Sigmoid colon (tissue), 7 donors: Measurements from ENCODE around the gene MRPL38. TPM values are rescaled to one million over a fixed set of nuclear protein-coding genes. Genes with fewer than 3 reads are reported as not detected.

Experiments
- DNase-seq: peaks from one replicate; pipeline ENCODE4 v3.0.0-alpha.2; 2019
- H3K27ac ChIP-seq, 4 donors: fragments of 200-600 bp; sonication (generic); one replicate each; pipeline ENCODE4 v1.5.1; 2016 to 2019; ENCODE audit warnings: mild to moderate bottlenecking in 1 of 4
- H3K27me3 ChIP-seq, 3 donors: fragments of 200-600 bp; sonication (generic); one replicate each; pipeline ENCODE4 v1.5.1; 2019; ENCODE audit warnings: mild to moderate bottlenecking in 1 of 3
- H3K36me3 ChIP-seq, 4 donors: fragments of 200-600 bp; sonication (generic); one replicate each; pipeline ENCODE4 v1.5.1; 2016 to 2019
- H3K4me1 ChIP-seq, 4 donors: fragments of 200-600 bp; sonication (generic); one replicate each; pipeline ENCODE4 v1.5.1; 2017 to 2019
- H3K4me3 ChIP-seq, 4 donors: fragments of 200-600 bp; sonication (generic); one replicate each; pipeline ENCODE4 v1.5.1; 2017 to 2019; ENCODE audit warnings: mild to moderate bottlenecking in 2 of 4, moderate library complexity in 1 of 4
- H3K9me3 ChIP-seq, 4 donors: fragments of 200-600 bp in 3 of 4; sonication (generic) in 3 of 4; one replicate each; pipeline versions ENCODE4 v1.5.1 to v1.6.1; 2013 to 2019
- EP300 ChIP-seq, 4 donors: sonication (generic); formaldehyde crosslinking; IDR thresholded peaks; one replicate each; pipeline ENCODE4 v1.6.1; 2017; ENCODE audit warnings: antibody characterized with exemption in 4 of 4
- POLR2A ChIP-seq, 2 donors: fragments of 450-650 bp; IDR thresholded peaks; one replicate each; pipeline ENCODE4 v1.6.1; 2016; ENCODE audit warnings: antibody characterized with exemption in 2 of 2, mild to moderate bottlenecking in 2 of 2, moderate library complexity in 2 of 2
- POLR2AphosphoS5 ChIP-seq, 4 donors: sonication (generic); formaldehyde crosslinking; IDR thresholded peaks; one replicate each; pipeline ENCODE4 v1.6.1; 2017; ENCODE audit warnings: antibody characterized with exemption in 4 of 4
- WGBS, 2 donors: extraction: QIAGEN DNeasy Blood & Tissue Kit; methylation state at CpG; one replicate each; pipeline ENCODE4 v1.1.7; 2013; 5-methylcytosine and 5-hydroxymethylcytosine counted together
- intact Hi-C: fragments of 100-400 bp; cut with DNase I; formaldehyde crosslinking; loops from one replicate; pipeline ENCODE4 v1.15.1; 2023
- polyA plus RNA-seq, 3 donors: library from polyadenylated mRNA; stranded (reverse); fragments of 200-250 nt; gene quantifications; one replicate each; pipeline ENCODE4 v1.2.3, GENCODE V29; 2013
- total RNA-seq, 4 donors: library from RNA; depleted of rRNA; stranded (reverse); fragments of >200 nt; gene quantifications; one replicate each; pipeline ENCODE4 v1.1.0, GENCODE V29; 2016
- TF ChIP-seq, protein P1 (sequence below), 4 experiments: fragments of 450-650 bp in 3 of 4; fragments of 200-600 bp in 1 of 4; IDR thresholded peaks; one replicate each; pipeline ENCODE4 v1.5.1; 2016 to 2019; ENCODE audit warnings: antibody characterized with exemption in 4 of 4, mild to moderate bottlenecking in 3 of 4, moderate library complexity in 2 of 4
- donor health status: healthy with polysubstance abuse.
- donor health status: Bipolar disorder and iron deficiency.
- donor health status: healthy.

Gene MRPL38
- 10 to 100 TPM; 32.8 to 50.6 (median 41.8) TPM for total RNA-seq
- polyA plus RNA-seq, result 10 to 100 TPM; 55.9 to 71.5 (median 57.1) TPM

GRCh38 chr17:75904749-75905521, at the start of gene MRPL38:
Gene MRPL38, minus strand, starts transcription at chr17:75904884. Its CDS starts 9 bp downstream, at chr17:75904875.
- H3K9me3 ChIP-seq, result no peaks in the 10 kb centered on the region
- WGBS, 2 donors, result 1 to 3% methylated on average over 68 to 69 of the region's 69 CpGs
- H3K4me3 ChIP-seq, result peak within 1 kb of the TSS; percentile 71 to 83 (median 81)
- H3K27me3 ChIP-seq, result no peaks in the 10 kb centered on the region
- peak within 1 kb of the TSS; percentile 86 to 93 (median 90) for H3K27ac ChIP-seq
- peaks cover 0 to 19% (median 13%) of the 10 kb centered on the region in 4 donors for H3K4me1 ChIP-seq
- peak; percentile 97 for DNase-seq
- peaks cover 15 to 33% (median 18%) of the 10 kb centered on the region in 4 donors for H3K36me3 ChIP-seq
- TF ChIP-seq, protein P1, sequence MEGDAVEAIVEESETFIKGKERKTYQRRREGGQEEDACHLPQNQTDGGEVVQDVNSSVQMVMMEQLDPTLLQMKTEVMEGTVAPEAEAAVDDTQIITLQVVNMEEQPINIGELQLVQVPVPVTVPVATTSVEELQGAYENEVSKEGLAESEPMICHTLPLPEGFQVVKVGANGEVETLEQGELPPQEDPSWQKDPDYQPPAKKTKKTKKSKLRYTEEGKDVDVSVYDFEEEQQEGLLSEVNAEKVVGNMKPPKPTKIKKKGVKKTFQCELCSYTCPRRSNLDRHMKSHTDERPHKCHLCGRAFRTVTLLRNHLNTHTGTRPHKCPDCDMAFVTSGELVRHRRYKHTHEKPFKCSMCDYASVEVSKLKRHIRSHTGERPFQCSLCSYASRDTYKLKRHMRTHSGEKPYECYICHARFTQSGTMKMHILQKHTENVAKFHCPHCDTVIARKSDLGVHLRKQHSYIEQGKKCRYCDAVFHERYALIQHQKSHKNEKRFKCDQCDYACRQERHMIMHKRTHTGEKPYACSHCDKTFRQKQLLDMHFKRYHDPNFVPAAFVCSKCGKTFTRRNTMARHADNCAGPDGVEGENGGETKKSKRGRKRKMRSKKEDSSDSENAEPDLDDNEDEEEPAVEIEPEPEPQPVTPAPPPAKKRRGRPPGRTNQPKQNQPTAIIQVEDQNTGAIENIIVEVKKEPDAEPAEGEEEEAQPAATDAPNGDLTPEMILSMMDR (IDR thresholded peaks at IDR 0.05), result peak; percentile 96 to 99 (median 98)
- peak; percentile 61 to 85 (median 84) for TF ChIP-seq POLR2AphosphoS5 (IDR thresholded peaks at IDR 0.05)
- no peak for TF ChIP-seq EP300 (IDR thresholded peaks at IDR 0.05)
- TF ChIP-seq POLR2A (IDR thresholded peaks at IDR 0.05), result peak in 1 of 2 donors; percentile 50
- intact Hi-C loops, result loop anchor here (1.0 to 10.0 kb wide), 4 partner anchors 36 to 170 kb away; partner anchors contain the start of genes ACOX1, FBF1, GALR2 and SRP68

DNA sequence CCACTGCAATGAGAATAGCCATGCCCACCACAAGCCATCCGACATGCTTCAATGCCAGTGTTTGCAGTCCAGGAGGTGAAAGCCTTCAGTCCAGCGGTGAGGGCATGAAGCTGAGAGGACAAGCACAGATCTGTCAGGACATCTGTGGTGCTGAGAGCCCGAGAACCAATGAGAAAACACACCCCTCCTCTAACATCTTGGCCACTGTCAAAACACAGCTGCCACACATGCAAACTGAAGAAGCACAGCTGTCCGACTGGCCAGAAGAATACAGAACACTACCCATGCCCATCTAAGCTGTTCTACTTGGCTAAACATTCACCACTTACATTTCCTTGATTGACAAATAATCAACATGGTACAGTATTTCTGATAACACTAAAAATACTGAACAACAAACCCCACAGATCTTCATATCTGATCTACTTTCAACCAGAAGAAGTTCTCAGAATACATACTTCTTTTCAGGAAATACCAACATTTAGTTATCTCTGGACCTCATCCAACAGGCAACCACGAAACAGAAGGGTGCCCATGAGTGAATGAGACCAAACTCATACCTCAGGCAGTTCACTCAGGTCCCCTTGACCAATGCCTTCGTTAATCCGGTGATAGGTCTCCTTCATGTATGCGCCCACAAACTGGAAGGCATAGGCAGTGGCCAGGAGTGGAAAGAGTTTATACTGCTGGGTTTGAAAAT, 46.3 kb upstream of the MRPL38 start:
- WGBS, 2 donors, result 78 to 89% methylated on average over 8 of the region's 8 CpGs

GRCh38 chr17:75950421-75950820, 45.7 kb upstream of the MRPL38 start:
- Histone ChIP-seq H3K9me3 (no peaks in the 10 kb centered on the region), H3K4me3 (no peak overlapping the region), H3K27me3 (no peaks in the 10 kb centered on the region), H3K4me1 (no peaks in the 10 kb centered on the region), H3K27ac (no peak overlapping the region), H3K36me3 (peaks cover 53 to 98% (median 73%) of the 10 kb centered on the region in 4 donors)
- DNase-seq, result no peak
- 92 to 93% methylated on average over 6 of the region's 6 CpGs for WGBS, 2 donors
- TF ChIP-seq, protein P1 (IDR thresholded peaks at IDR 0.05), result no peak
- TF ChIP-seq EP300 (IDR thresholded peaks at IDR 0.05) (no peak), POLR2AphosphoS5 (IDR thresholded peaks at IDR 0.05) (no peak), POLR2A (IDR thresholded peaks at IDR 0.05) (no peak)
- intact Hi-C loops, result no loop called here

More for the DNA sequence above, 46.3 kb upstream of the MRPL38 start:
- intact Hi-C loops, result no loop called here
- DNase-seq, result no peak
- TF ChIP-seq POLR2A (IDR thresholded peaks at IDR 0.05) (no peak), POLR2AphosphoS5 (IDR thresholded peaks at IDR 0.05) (no peak), EP300 (IDR thresholded peaks at IDR 0.05) (no peak)
- TF ChIP-seq, protein P1 (IDR thresholded peaks at IDR 0.05), result no peak
- H3K36me3 ChIP-seq, result peaks cover 59 to 100% (median 77%) of the 10 kb centered on the region in 4 donors
- no peaks in the 10 kb centered on the region for H3K9me3 ChIP-seq
- H3K4me3 ChIP-seq, result no peak overlapping the region
- H3K27ac ChIP-seq, result no peak overlapping the region
- no peaks in the 10 kb centered on the region for H3K27me3 ChIP-seq
- no peaks in the 10 kb centered on the region for H3K4me1 ChIP-seq

DNA sequence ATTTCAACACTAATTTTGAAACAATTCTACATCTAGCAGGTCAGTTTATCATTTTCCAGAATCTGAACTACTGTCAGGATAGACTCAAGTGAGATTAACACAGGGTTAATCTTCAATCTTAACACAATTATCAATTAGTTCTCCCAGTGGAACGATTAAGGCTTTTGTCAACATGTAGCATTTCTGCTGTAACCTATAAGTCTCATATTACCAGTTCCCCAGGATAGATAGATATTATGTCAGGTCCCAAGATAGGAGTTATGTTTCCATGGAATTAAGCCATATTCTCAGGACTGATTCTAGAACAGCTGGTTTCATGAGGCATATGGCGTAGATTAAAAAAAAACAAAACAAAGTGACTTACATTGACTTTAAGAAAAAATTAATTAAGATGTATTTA, 40.5 kb upstream of the MRPL38 start:
- intact Hi-C loops, result no loop called here
- 64 to 78% methylated on average over 2 of the region's 2 CpGs for WGBS, 2 donors
- peaks cover 0 to 11% (median 10%) of the 10 kb centered on the region in 4 donors for H3K4me1 ChIP-seq
- H3K9me3 ChIP-seq, result no peaks in the 10 kb centered on the region
- no peak overlapping the region for H3K27ac ChIP-seq
- no peaks in the 10 kb centered on the region for H3K27me3 ChIP-seq
- H3K4me3 ChIP-seq, result no peak overlapping the region
- no peak for DNase-seq
- TF ChIP-seq, protein P1 (IDR thresholded peaks at IDR 0.05), result no peak
- TF ChIP-seq EP300 (IDR thresholded peaks at IDR 0.05) (no peak), POLR2AphosphoS5 (IDR thresholded peaks at IDR 0.05) (no peak), POLR2A (IDR thresholded peaks at IDR 0.05) (no peak)
- H3K36me3 ChIP-seq, result peaks cover 29 to 58% (median 36%) of the 10 kb centered on the region in 4 donors
